Astrocyte (in vitro differentiated cells and primary cell): ENCODE results near the gene RNF2.

ENCODE experiments used
- EZH2 ChIP-seq: IDR thresholded peaks from 2 replicates; pipeline ENCODE4 v1.6.1; 2012; ENCODE audit warnings: mild to moderate bottlenecking, low read length, inconsistent platforms; ENCODE audit not compliant: insufficient read depth
- TF ChIP-seq, protein P1 (sequence below): IDR thresholded peaks from 2 replicates; pipeline ENCODE4 v1.5.1; 2011; ENCODE audit warnings: low read depth, mild to moderate bottlenecking, inconsistent platforms, low read length, moderate library complexity; ENCODE audit not compliant: insufficient read depth

- TF ChIP-seq, protein P1, sequence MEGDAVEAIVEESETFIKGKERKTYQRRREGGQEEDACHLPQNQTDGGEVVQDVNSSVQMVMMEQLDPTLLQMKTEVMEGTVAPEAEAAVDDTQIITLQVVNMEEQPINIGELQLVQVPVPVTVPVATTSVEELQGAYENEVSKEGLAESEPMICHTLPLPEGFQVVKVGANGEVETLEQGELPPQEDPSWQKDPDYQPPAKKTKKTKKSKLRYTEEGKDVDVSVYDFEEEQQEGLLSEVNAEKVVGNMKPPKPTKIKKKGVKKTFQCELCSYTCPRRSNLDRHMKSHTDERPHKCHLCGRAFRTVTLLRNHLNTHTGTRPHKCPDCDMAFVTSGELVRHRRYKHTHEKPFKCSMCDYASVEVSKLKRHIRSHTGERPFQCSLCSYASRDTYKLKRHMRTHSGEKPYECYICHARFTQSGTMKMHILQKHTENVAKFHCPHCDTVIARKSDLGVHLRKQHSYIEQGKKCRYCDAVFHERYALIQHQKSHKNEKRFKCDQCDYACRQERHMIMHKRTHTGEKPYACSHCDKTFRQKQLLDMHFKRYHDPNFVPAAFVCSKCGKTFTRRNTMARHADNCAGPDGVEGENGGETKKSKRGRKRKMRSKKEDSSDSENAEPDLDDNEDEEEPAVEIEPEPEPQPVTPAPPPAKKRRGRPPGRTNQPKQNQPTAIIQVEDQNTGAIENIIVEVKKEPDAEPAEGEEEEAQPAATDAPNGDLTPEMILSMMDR, result no peak
- no peak for TF ChIP-seq EZH2
These were observed 49.4 kb downstream of the RNF2 start for GRCh38 chr1:185094761-185095160.
